Measurements from ENCODE around the gene RASA3. TPM values are rescaled to one million over a fixed set of nuclear protein-coding genes. Genes with fewer than 3 reads are reported as not detected.

The RASA3 gene
- total and polyA plus RNA-seq, 2 donors (not counting 3 experiments of a cell fraction or from before 2014, with no cell fraction given): 26.5 to 53.8 TPM

GRCh38 chr13:114061744-114062143, 70.7 kb downstream of the RASA3 start:
- Histone ChIP-seq H3K4me3 (replicated peaks in 1 of 3; ENCODE audit: insufficient read depth in 1 of 3, low read depth in 1 of 3, low read length in 3 of 3) (no peak overlapping the region), H3K9me1 (replicated peaks; ENCODE audit: control insufficient read depth, extremely low read depth, insufficient read depth, low read length) (no peaks in the 10 kb centered on the region), H3K9ac (replicated peaks; ENCODE audit: extremely low read depth, insufficient read depth, low read length) (no peak overlapping the region), H3K27ac (ENCODE audit: insufficient read depth, low read depth, low read length) (no peak overlapping the region), H3K79me2 (ENCODE audit: control insufficient read depth, insufficient read depth, low read length) (peaks cover 78% of the 10 kb centered on the region), H3K9me3 (replicated peaks; ENCODE audit: control insufficient read depth, insufficient read depth, low read length) (no peaks in the 10 kb centered on the region), H3K27me3 (ENCODE audit: control insufficient read depth in 2 of 2, insufficient read depth in 2 of 2, low read length in 2 of 2) (no peaks in the 10 kb centered on the region), H3K4me2 (ENCODE audit: insufficient read depth, low read length) (no peak overlapping the region), H3K36me3 (ENCODE audit: control insufficient read depth in 2 of 2, extremely low read depth in 1 of 2, insufficient read depth in 2 of 2, low read length in 2 of 2) (peaks cover 0 to 1% of the 10 kb centered on the region in 2 experiments), H4K20me1 (replicated peaks; ENCODE audit: control insufficient read depth, extremely low read depth, insufficient read depth, low read length) (no peaks in the 10 kb centered on the region), H3K4me1 (ENCODE audit: control insufficient read depth, extremely low read depth, insufficient read depth, low read length) (peaks cover 50% of the 10 kb centered on the region), H2AFZ (ENCODE audit: low read depth, low read length) (no peak overlapping the region)
- no peak for FAIRE-seq
- no peak for TF ChIP-seq MYC (IDR thresholded peaks at IDR 0.05; ENCODE audit: low read depth, low read length)
- TF ChIP-seq EZH2 (IDR thresholded peaks at IDR 0.05; ENCODE audit: borderline replicate concordance, low read depth, low read length, severe bottlenecking): no peak
- TF ChIP-seq POLR2A (IDR thresholded peaks at IDR 0.05; ENCODE audit: low read depth, low read length): no peak
- TF ChIP-seq FOS (IDR thresholded peaks at IDR 0.05; ENCODE audit: borderline replicate concordance, insufficient read depth, low read length): no peak
- TF ChIP-seq MAX (IDR thresholded peaks at IDR 0.05; ENCODE audit: insufficient read depth, insufficient read length): no peak
- no peak for TF ChIP-seq GATA2 (IDR thresholded peaks at IDR 0.05; ENCODE audit: insufficient read depth, insufficient read length, low read depth, low read length)
- no peak for TF ChIP-seq POLR2AphosphoS5 (IDR thresholded peaks at IDR 0.05; ENCODE audit: insufficient read depth, low read depth, low read length)
- TF ChIP-seq JUN (IDR thresholded peaks at IDR 0.05; ENCODE audit: borderline replicate concordance, insufficient read depth, insufficient read length, low read depth): no peak
- dilution Hi-C loops (cut with MboI; ENCODE audit: extremely low pct_ligation_motif_present, low sequenced_read_pairs) (no loop called here), intact Hi-C loops (cut with micrococcal nuclease) (no loop called here)
- POLR2A ChIA-PET: no interaction called here
- no TSS peak for BruUV-seq (replicated peaks)
- CTCF ChIA-PET: no interaction called here
- DNase-seq (ENCODE audit: low read depth, low spot score): no peak

GRCh38 chr13:114061047-114061446, 71.4 kb downstream of the RASA3 start:
- H4K20me1 ChIP-seq (replicated peaks; ENCODE audit: control insufficient read depth, extremely low read depth, insufficient read depth, low read length): no peaks in the 10 kb centered on the region
- no peak for DNase-seq (ENCODE audit: low read depth, low spot score)

More at GRCh38 chr13:114061047-114061446, 71.4 kb downstream of the RASA3 start:
- POLR2A ChIA-PET: no interaction called here
- Histone ChIP-seq H3K9me1 (replicated peaks; ENCODE audit: control insufficient read depth, extremely low read depth, insufficient read depth, low read length) (no peaks in the 10 kb centered on the region), H3K4me2 (ENCODE audit: insufficient read depth, low read length) (no peak overlapping the region), H2AFZ (ENCODE audit: low read depth, low read length) (no peak overlapping the region), H3K4me3 (replicated peaks in 1 of 3; ENCODE audit: insufficient read depth in 1 of 3, low read depth in 1 of 3, low read length in 3 of 3) (no peak overlapping the region), H3K36me3 (ENCODE audit: control insufficient read depth in 2 of 2, extremely low read depth in 1 of 2, insufficient read depth in 2 of 2, low read length in 2 of 2) (peaks cover 1% of the 10 kb centered on the region in 2 experiments), H3K9me3 (replicated peaks; ENCODE audit: control insufficient read depth, insufficient read depth, low read length) (no peaks in the 10 kb centered on the region), H3K4me1 (ENCODE audit: control insufficient read depth, extremely low read depth, insufficient read depth, low read length) (peaks cover 46% of the 10 kb centered on the region), H3K79me2 (ENCODE audit: control insufficient read depth, insufficient read depth, low read length) (peaks cover 78% of the 10 kb centered on the region), H3K27ac (ENCODE audit: insufficient read depth, low read depth, low read length) (no peak overlapping the region), H3K27me3 (ENCODE audit: control insufficient read depth in 2 of 2, insufficient read depth in 2 of 2, low read length in 2 of 2) (no peaks in the 10 kb centered on the region), H3K9ac (replicated peaks; ENCODE audit: extremely low read depth, insufficient read depth, low read length) (no peak overlapping the region)
- intact Hi-C loops (cut with micrococcal nuclease): no loop called here
- no peak for TF ChIP-seq FOS (IDR thresholded peaks at IDR 0.05; ENCODE audit: borderline replicate concordance, insufficient read depth, low read length)
- dilution Hi-C loops (cut with MboI; ENCODE audit: extremely low pct_ligation_motif_present, low sequenced_read_pairs): no loop called here
- CTCF ChIA-PET: no interaction called here
- no peak for FAIRE-seq
- BruUV-seq (replicated peaks): no TSS peak

Measured in endothelial cell of umbilical vein (primary cell).